Measurements from ENCODE around the gene CNTN1.
A peak's percentile ranks its signal among the peaks of the same experiment; 100 is the strongest.

The CNTN1 gene

DNA sequence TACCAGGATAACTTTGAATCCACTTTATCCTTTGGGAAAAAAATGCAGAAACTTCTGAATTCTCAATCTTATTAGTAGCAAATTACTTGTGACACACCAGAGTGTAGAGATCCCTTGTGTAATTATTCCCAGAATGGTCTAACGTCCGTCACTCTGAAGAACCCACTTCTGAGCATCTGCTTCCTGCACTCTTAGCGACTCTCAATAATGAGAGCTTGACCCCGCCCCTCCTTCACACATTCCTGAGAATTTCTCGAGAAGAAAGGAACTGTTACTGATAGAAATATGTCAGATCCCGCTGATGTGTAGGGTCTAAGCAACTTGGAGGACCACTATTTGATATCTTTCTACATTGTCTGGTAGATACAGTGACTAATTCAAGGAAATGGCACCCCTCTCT is 277.6 kb downstream of the CNTN1 start:
- no peak overlapping the region for H2BK120ac ChIP-seq (ENCODE audit: insufficient read depth, low read length, poor library complexity)
- no peaks in the 10 kb centered on the region for H3K36me3 ChIP-seq (ENCODE audit: control insufficient read depth in 1 of 2, insufficient read depth in 2 of 2, low read length in 2 of 2)
- no peak overlapping the region for H3K14ac ChIP-seq (ENCODE audit: low read length)
- H3K18ac ChIP-seq (ENCODE audit: low read length) = no peak overlapping the region
- no peaks in the 10 kb centered on the region for H3K79me2 ChIP-seq (ENCODE audit: control insufficient read depth, insufficient read depth, low read length, poor library complexity)
- H2AFZ ChIP-seq (ENCODE audit: insufficient read depth, low read length, poor library complexity) = no peak overlapping the region
- H3K9me3 ChIP-seq (ENCODE audit: insufficient read depth, low read depth, low read length) = no peaks in the 10 kb centered on the region
- no peak overlapping the region for H2BK5ac ChIP-seq (ENCODE audit: low read depth, low read length, poor library complexity)
- H3K23ac ChIP-seq (ENCODE audit: low read length) = no peak overlapping the region
- H3K4me1 ChIP-seq (ENCODE audit: control insufficient read depth in 1 of 2, insufficient read depth in 2 of 2, low read length in 2 of 2) = no peaks in the 10 kb centered on the region
- H4K91ac ChIP-seq (ENCODE audit: low read depth, low read length) = no peak overlapping the region
- H4K8ac ChIP-seq (ENCODE audit: low read depth, low read length) = no peak overlapping the region
- H2AK5ac ChIP-seq (ENCODE audit: low read length) = no peak overlapping the region
- no peak overlapping the region for H3K4me3 ChIP-seq (ENCODE audit: low read depth, low read length)
- H3K27ac ChIP-seq (ENCODE audit: low read depth, low read length) = no peak overlapping the region
- H3K9ac ChIP-seq (ENCODE audit: low read length) = no peak overlapping the region
- no peak for DNase-seq
- WGBS (ENCODE audit: extremely low coverage, insufficient coverage, insufficient read length) = no CpG with 5 or more reads among the region's 6 CpGs
- no peak overlapping the region for H2BK12ac ChIP-seq (ENCODE audit: low read length)
- no peak overlapping the region for H3K4me2 ChIP-seq (ENCODE audit: low read length)
- H3K79me1 ChIP-seq (ENCODE audit: low read length) = no peaks in the 10 kb centered on the region
- H3K4ac ChIP-seq (ENCODE audit: low read depth, low read length) = no peak overlapping the region
- H4K12ac ChIP-seq (ENCODE audit: low read depth, low read length) = no peak overlapping the region
- H3K27me3 ChIP-seq (ENCODE audit: insufficient read depth, low read length) = no peaks in the 10 kb centered on the region

DNA sequence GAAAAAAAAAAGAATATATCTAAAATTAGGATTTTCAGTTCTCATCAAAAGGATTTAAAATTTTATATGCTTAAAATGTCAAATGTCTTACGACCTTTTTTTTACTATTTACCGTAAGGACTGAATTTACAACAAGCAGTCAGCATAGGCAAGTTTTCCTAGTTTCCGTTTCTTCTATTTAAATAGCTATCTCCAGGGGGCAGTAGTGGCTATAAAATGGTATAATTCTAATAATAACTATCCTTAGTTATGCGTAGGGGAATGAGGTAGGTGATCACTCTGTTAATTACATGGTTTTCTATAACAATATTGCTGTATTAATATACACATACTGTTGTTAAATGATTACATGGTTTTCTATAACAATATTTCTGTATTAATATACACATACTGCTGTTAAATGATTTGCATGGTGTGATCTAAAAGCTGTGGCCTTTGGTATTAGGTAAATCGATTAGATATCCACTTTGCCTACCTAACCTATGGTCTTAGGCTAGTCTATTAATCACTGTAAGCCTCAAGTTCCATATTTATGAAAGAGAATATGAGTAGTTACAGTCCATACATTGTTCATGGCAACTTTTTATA is 278.2 kb downstream of the CNTN1 start:
- Histone ChIP-seq H3K79me1 (ENCODE audit: low read length) (no peaks in the 10 kb centered on the region), H3K4me3 (ENCODE audit: low read depth, low read length) (no peak overlapping the region), H3K27me3 (ENCODE audit: insufficient read depth, low read length) (no peaks in the 10 kb centered on the region), H2BK120ac (ENCODE audit: insufficient read depth, low read length, poor library complexity) (no peak overlapping the region), H4K91ac (ENCODE audit: low read depth, low read length) (no peak overlapping the region), H3K79me2 (ENCODE audit: control insufficient read depth, insufficient read depth, low read length, poor library complexity) (no peaks in the 10 kb centered on the region), H3K4ac (ENCODE audit: low read depth, low read length) (no peak overlapping the region), H2AFZ (ENCODE audit: insufficient read depth, low read length, poor library complexity) (no peak overlapping the region), H3K4me2 (ENCODE audit: low read length) (no peak overlapping the region), H3K9me3 (ENCODE audit: insufficient read depth, low read depth, low read length) (no peaks in the 10 kb centered on the region), H3K9ac (ENCODE audit: low read length) (no peak overlapping the region), H4K8ac (ENCODE audit: low read depth, low read length) (no peak overlapping the region), H2BK5ac (ENCODE audit: low read depth, low read length, poor library complexity) (no peak overlapping the region), H3K27ac (ENCODE audit: low read depth, low read length) (no peak overlapping the region), H3K36me3 (ENCODE audit: control insufficient read depth in 1 of 2, insufficient read depth in 2 of 2, low read length in 2 of 2) (no peaks in the 10 kb centered on the region), H3K4me1 (ENCODE audit: control insufficient read depth in 1 of 2, insufficient read depth in 2 of 2, low read length in 2 of 2) (no peaks in the 10 kb centered on the region), H3K14ac (ENCODE audit: low read length) (no peak overlapping the region), H3K23ac (ENCODE audit: low read length) (no peak overlapping the region), H2AK5ac (ENCODE audit: low read length) (no peak overlapping the region), H3K18ac (ENCODE audit: low read length) (no peak overlapping the region), H4K12ac (ENCODE audit: low read depth, low read length) (no peak overlapping the region), H2BK12ac (ENCODE audit: low read length) (no peak overlapping the region)
- DNase-seq = peak in 1 of 2 donors; percentile 40
- no CpG with 5 or more reads among the region's 5 CpGs for WGBS (ENCODE audit: extremely low coverage, insufficient coverage, insufficient read length)

DNA sequence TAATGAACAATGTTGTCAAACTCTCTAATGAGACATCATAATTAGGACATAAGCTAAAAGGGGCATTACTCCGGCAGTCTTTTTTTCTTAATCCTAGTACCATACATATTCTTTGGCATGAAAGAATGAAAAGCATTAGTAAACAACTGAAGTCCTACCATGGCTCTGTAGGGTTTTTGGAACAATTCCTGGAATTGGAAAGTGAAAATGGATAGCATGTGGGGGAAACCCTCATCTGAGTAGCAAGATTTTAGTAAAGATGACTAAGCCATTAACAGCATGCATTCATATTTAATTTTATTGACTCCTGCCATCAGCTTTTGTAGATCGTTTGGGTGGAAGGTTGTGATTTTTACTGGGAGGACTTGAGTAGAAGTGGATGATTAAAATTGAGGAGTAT is 279.7 kb downstream of the CNTN1 start:
- WGBS (ENCODE audit: extremely low coverage, insufficient coverage, insufficient read length) = no CpG with 5 or more reads among the region's 2 CpGs
- Histone ChIP-seq H2AK5ac (ENCODE audit: low read length) (no peak overlapping the region), H3K79me1 (ENCODE audit: low read length) (no peaks in the 10 kb centered on the region), H3K9me3 (ENCODE audit: insufficient read depth, low read depth, low read length) (no peaks in the 10 kb centered on the region), H3K27me3 (ENCODE audit: insufficient read depth, low read length) (no peaks in the 10 kb centered on the region), H3K14ac (ENCODE audit: low read length) (no peak overlapping the region), H2BK12ac (ENCODE audit: low read length) (no peak overlapping the region), H3K27ac (ENCODE audit: low read depth, low read length) (no peak overlapping the region), H4K12ac (ENCODE audit: low read depth, low read length) (no peak overlapping the region), H3K4ac (ENCODE audit: low read depth, low read length) (no peak overlapping the region), H4K8ac (ENCODE audit: low read depth, low read length) (no peak overlapping the region), H3K36me3 (ENCODE audit: control insufficient read depth in 1 of 2, insufficient read depth in 2 of 2, low read length in 2 of 2) (no peaks in the 10 kb centered on the region), H3K9ac (ENCODE audit: low read length) (no peak overlapping the region), H3K79me2 (ENCODE audit: control insufficient read depth, insufficient read depth, low read length, poor library complexity) (no peaks in the 10 kb centered on the region), H3K4me2 (ENCODE audit: low read length) (no peak overlapping the region), H3K4me1 (ENCODE audit: control insufficient read depth in 1 of 2, insufficient read depth in 2 of 2, low read length in 2 of 2) (no peaks in the 10 kb centered on the region), H2BK5ac (ENCODE audit: low read depth, low read length, poor library complexity) (no peak overlapping the region), H3K23ac (ENCODE audit: low read length) (no peak overlapping the region), H2AFZ (ENCODE audit: insufficient read depth, low read length, poor library complexity) (no peak overlapping the region), H3K4me3 (ENCODE audit: low read depth, low read length) (no peak overlapping the region), H3K18ac (ENCODE audit: low read length) (no peak overlapping the region), H2BK120ac (ENCODE audit: insufficient read depth, low read length, poor library complexity) (no peak overlapping the region), H4K91ac (ENCODE audit: low read depth, low read length) (no peak overlapping the region)
- DNase-seq = no peak

DNA sequence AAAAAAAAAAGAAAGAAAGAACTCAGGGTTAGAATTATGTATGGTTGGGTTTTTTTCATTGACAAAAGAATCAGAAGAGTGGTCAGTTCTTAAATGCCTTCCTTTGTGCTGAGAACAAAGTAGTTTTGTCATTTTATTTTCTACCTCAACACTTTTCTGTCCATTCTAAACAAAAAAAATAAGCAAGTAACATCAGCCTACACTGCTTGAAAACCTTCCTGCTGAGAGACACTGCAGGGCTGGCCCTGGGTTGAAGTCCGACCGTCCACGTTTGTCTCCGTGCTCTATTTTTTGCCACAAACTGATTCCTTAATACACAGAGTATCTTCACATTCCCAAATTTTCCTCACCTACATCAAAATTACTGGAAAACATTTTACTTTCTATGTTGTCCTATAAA is 284.3 kb downstream of the CNTN1 start:
- H2BK5ac ChIP-seq (ENCODE audit: low read depth, low read length, poor library complexity) = no peak overlapping the region

More for the DNA sequence above, 284.3 kb downstream of the CNTN1 start:
- no peak overlapping the region for H4K12ac ChIP-seq (ENCODE audit: low read depth, low read length)
- H3K14ac ChIP-seq (ENCODE audit: low read length) = no peak overlapping the region
- no CpG with 5 or more reads among the region's 4 CpGs for WGBS (ENCODE audit: extremely low coverage, insufficient coverage, insufficient read length)
- no peak overlapping the region for H3K27ac ChIP-seq (ENCODE audit: low read depth, low read length)
- H3K4me1 ChIP-seq (ENCODE audit: control insufficient read depth in 1 of 2, insufficient read depth in 2 of 2, low read length in 2 of 2) = no peaks in the 10 kb centered on the region
- no peaks in the 10 kb centered on the region for H3K36me3 ChIP-seq (ENCODE audit: control insufficient read depth in 1 of 2, insufficient read depth in 2 of 2, low read length in 2 of 2)
- no peak overlapping the region for H3K4ac ChIP-seq (ENCODE audit: low read depth, low read length)
- H2BK12ac ChIP-seq (ENCODE audit: low read length) = no peak overlapping the region
- no peaks in the 10 kb centered on the region for H3K79me1 ChIP-seq (ENCODE audit: low read length)
- H4K91ac ChIP-seq (ENCODE audit: low read depth, low read length) = no peak overlapping the region
- H3K9ac ChIP-seq (ENCODE audit: low read length) = no peak overlapping the region
- H2AK5ac ChIP-seq (ENCODE audit: low read length) = no peak overlapping the region
- no peak overlapping the region for H4K8ac ChIP-seq (ENCODE audit: low read depth, low read length)
- H3K18ac ChIP-seq (ENCODE audit: low read length) = no peak overlapping the region
- H3K79me2 ChIP-seq (ENCODE audit: control insufficient read depth, insufficient read depth, low read length, poor library complexity) = no peaks in the 10 kb centered on the region
- no peaks in the 10 kb centered on the region for H3K27me3 ChIP-seq (ENCODE audit: insufficient read depth, low read length)
- no peak overlapping the region for H3K23ac ChIP-seq (ENCODE audit: low read length)
- H3K4me3 ChIP-seq (ENCODE audit: low read depth, low read length) = no peak overlapping the region
- H2BK120ac ChIP-seq (ENCODE audit: insufficient read depth, low read length, poor library complexity) = no peak overlapping the region
- DNase-seq = no peak
- no peaks in the 10 kb centered on the region for H3K9me3 ChIP-seq (ENCODE audit: insufficient read depth, low read depth, low read length)
- no peak overlapping the region for H2AFZ ChIP-seq (ENCODE audit: insufficient read depth, low read length, poor library complexity)
- H3K4me2 ChIP-seq (ENCODE audit: low read length) = no peak overlapping the region
